ENCODE results near the gene LYZL6.
A peak's percentile ranks its signal among the peaks of the same experiment; 100 is the strongest.
"Not testable (repeated sequence)": the region's sequence is repeated elsewhere in the genome, so short reads cannot be mapped to it uniquely, and the experiment has no call there.

The LYZL6 gene

GRCh38 chr17:35906191-35906925 is 37.2 kb downstream of the LYZL6 start:
- no peak for DNase-seq

- DNase-seq: no peak
Observed at GRCh38 chr17:35903451-35903850, 40.1 kb downstream of the LYZL6 start.

- DNase-seq: no peak
Observed at GRCh38 chr17:35901631-35902175, 41.8 kb downstream of the LYZL6 start.

- DNase-seq: no peak
Observed at GRCh38 chr17:35900708-35901480, 42.6 kb downstream of the LYZL6 start.

GRCh38 chr17:35900280-35900679 is 43.2 kb downstream of the LYZL6 start:
- DNase-seq: no peak

- peak; percentile 86 for DNase-seq
Observed at GRCh38 chr17:35898283-35899070, 45.0 kb downstream of the LYZL6 start.

- not testable (repeated sequence) for DNase-seq
Observed at GRCh38 chr17:35897772-35898171, 45.7 kb downstream of the LYZL6 start.

GRCh38 chr17:35895636-35896587 is 47.6 kb downstream of the LYZL6 start:
- DNase-seq: peak; percentile 25

- no peak for DNase-seq
Observed at GRCh38 chr17:35894206-35894605, 49.3 kb downstream of the LYZL6 start.

- DNase-seq: no peak
Observed at GRCh38 chr17:35893751-35894150, 49.8 kb downstream of the LYZL6 start.

- no peak for DNase-seq
Observed at GRCh38 chr17:35892091-35893035, 51.1 kb downstream of the LYZL6 start.

GRCh38 chr17:35891269-35891668 is 52.2 kb downstream of the LYZL6 start:
- DNase-seq: no peak

- DNase-seq: no peak
Observed at GRCh38 chr17:35890774-35891155, 52.7 kb downstream of the LYZL6 start.

- DNase-seq: peak; percentile 85
Observed at GRCh38 chr17:35889818-35890773, 53.4 kb downstream of the LYZL6 start.

GRCh38 chr17:35889241-35889640 is 54.3 kb downstream of the LYZL6 start:
- DNase-seq: no peak
